AG09309 (cell line): ENCODE data around the gene CDKN1C.

Experiments used
- DNase-seq: peaks from one replicate; pipeline ENCODE4 v3.0.0-alpha.2; 2010; ENCODE audit warnings: low read depth
- H3K4me3 ChIP-seq: 2 replicates; pipeline ENCODE4 v1.5.1; 2011; ENCODE audit warnings: mild to moderate bottlenecking, low read depth, low read length, moderate library complexity; ENCODE audit not compliant: control insufficient read depth
- TF ChIP-seq, protein P1 (sequence below): IDR thresholded peaks from 2 replicates; pipeline ENCODE4 v1.5.1; 2011; ENCODE audit warnings: mild to moderate bottlenecking, low read depth, low read length, inconsistent platforms; ENCODE audit not compliant: insufficient read depth, control insufficient read depth; ENCODE audit errors: missing control alignments

Gene CDKN1C

DNA sequence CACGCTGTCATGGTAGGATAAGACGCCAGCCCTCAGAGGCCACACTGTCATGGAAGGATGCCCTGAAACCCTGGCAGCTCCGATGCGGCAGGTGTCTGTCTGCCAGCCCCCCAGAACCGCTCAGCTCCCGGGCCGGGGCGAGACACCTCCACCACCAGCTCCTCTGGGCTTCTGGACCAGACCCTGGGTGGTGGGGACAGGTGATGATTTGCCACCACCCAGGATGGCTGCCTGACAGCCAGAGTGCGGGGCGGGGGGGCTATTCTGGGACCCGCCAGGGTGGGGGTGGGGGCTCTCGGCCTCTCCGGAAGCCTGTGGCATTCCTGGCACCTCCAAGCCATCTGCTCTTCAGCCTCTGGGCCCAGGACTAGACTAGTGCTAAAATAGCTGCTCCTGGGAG, 34.3 kb upstream of the CDKN1C start:
- DNase-seq, result no peak
- TF ChIP-seq, protein P1, sequence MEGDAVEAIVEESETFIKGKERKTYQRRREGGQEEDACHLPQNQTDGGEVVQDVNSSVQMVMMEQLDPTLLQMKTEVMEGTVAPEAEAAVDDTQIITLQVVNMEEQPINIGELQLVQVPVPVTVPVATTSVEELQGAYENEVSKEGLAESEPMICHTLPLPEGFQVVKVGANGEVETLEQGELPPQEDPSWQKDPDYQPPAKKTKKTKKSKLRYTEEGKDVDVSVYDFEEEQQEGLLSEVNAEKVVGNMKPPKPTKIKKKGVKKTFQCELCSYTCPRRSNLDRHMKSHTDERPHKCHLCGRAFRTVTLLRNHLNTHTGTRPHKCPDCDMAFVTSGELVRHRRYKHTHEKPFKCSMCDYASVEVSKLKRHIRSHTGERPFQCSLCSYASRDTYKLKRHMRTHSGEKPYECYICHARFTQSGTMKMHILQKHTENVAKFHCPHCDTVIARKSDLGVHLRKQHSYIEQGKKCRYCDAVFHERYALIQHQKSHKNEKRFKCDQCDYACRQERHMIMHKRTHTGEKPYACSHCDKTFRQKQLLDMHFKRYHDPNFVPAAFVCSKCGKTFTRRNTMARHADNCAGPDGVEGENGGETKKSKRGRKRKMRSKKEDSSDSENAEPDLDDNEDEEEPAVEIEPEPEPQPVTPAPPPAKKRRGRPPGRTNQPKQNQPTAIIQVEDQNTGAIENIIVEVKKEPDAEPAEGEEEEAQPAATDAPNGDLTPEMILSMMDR, result no peak

GRCh38 chr11:2919188-2919587, 33.6 kb upstream of the CDKN1C start:
- no peak overlapping the region for H3K4me3 ChIP-seq
- no peak for DNase-seq
- TF ChIP-seq, protein P1, result no peak

More for the DNA sequence above, 34.3 kb upstream of the CDKN1C start:
- no peak overlapping the region for H3K4me3 ChIP-seq

DNA sequence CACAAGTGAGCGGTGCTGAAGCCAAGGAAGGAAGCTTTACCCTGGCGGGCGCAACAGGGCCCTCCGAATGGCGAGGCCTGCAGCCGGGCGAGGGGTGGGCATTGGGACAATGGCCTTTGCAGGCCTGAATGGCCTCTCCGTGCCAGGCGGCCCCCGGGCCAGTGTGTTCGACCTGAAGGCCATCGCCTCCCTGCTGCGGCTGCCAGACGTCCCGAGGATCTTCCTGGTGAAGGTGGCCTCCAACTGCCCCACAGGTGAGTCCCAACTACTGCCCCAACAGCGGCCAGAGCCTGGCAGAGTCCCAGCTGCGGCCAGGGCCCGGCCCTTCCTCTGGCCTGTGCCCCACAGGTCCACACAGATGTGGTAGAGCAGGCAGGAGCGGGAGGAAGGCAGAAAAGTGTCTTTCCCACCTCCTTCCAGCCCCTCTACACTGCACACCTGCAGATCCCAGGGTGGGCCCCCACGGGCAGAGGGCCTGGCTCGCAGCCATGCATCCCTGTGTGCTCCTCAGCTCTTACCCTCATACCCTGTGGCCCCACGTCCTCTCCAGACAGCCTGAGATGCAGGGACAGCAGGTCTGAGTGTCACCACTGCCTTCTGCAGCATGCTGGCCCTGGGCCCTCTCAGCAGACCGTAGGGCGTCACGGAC, 32.4 kb upstream of the CDKN1C start:
- TF ChIP-seq, protein P1, result no peak
- no peak overlapping the region for H3K4me3 ChIP-seq
- no peak for DNase-seq

- DNase-seq, result no peak
- no peak overlapping the region for H3K4me3 ChIP-seq
- TF ChIP-seq, protein P1, result no peak
These were observed 31.5 kb upstream of the CDKN1C start for GRCh38 chr11:2916892-2917645.

DNA sequence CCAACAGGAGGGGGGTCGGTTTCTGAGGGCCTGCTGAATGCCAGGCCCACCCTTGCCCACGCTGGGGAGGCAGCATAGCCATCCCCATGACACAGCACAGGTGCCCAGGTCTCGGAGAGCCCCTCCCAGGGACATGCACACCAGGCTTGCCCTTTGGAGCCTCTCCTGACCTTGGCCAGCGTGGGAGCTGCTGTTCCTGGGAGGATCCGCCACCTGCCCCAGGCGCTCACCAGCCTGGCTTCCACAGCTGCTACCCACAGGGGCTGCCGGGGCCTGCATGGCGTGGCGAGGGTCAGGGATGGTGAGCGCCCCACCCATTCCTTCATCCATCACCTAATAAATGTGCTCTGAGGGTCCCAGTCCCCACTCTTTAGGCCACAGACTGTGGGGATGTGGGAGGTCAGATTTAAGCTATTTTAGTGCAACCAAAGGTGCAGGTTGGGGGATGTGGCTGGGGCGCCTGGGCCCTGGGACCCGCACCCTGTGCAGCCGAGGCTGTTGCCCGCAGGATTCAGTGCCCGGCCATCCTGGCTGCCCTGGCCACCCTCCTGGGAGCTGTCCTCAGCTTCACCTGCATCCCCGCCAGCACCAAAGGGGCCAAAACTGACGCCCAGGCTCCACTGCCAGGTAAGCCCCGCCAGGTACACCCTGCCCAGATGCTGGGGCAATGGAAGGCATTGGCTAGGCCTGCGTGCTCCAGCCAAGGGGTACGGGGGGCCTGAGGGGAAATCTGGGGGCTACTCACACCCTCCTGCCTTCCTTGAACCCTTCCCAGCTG, 30.7 kb upstream of the CDKN1C start:
- TF ChIP-seq, protein P1, result no peak
- DNase-seq, result no peak
- H3K4me3 ChIP-seq, result no peak overlapping the region

DNA sequence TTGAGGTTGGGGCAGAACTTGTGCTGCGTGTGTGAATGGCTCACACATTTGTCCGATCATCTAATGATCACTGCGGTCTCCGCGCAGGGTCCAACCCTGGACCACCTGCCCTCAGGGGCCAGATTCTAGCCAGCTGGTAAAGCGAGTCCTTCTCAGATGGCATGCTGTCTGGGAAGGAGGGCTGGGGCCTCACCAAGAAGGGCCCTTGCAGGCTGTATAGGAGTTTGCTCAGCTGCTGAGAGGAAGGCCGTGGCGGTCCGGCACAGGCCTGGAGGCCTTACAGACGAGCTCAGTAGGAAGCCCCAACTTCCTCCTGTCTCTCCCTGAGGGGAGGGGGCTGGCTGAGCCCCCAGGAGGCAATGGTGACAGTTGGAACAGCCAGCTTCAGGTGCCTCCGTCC, 29.9 kb upstream of the CDKN1C start:
- TF ChIP-seq, protein P1, result no peak
- no peak overlapping the region for H3K4me3 ChIP-seq
- DNase-seq, result no peak
